NCI-H146 treated with DMSO at 0.1 percent for 48 hours (cell line): ENCODE measurements around the gene IL12A.

Source experiments
- DNase-seq: peaks from one replicate; lab custom pipeline; 2025; ENCODE audit not compliant: unreplicated experiment; lab: John Stamatoyannopoulos, UW

The IL12A gene

DNA sequence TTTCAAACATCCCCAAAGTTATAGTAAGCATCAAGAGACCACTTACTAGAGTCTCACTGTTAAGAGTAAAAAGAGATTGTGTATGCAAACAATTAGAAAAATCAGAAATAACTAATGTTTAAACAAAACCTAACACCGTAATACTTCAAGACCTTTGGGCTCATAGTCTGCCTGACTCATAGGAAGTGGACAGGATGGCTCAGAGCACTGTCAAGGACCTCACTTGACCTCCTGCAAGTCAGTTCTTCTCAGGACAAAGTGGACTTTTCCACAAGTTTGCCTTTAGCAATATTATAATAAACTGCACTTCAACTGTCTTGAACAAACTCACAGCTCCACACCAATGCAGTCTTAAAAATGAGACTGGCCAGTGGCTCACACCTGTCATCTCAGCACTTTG, 34.8 kb downstream of the IL12A start:
- no peak for DNase-seq

DNA sequence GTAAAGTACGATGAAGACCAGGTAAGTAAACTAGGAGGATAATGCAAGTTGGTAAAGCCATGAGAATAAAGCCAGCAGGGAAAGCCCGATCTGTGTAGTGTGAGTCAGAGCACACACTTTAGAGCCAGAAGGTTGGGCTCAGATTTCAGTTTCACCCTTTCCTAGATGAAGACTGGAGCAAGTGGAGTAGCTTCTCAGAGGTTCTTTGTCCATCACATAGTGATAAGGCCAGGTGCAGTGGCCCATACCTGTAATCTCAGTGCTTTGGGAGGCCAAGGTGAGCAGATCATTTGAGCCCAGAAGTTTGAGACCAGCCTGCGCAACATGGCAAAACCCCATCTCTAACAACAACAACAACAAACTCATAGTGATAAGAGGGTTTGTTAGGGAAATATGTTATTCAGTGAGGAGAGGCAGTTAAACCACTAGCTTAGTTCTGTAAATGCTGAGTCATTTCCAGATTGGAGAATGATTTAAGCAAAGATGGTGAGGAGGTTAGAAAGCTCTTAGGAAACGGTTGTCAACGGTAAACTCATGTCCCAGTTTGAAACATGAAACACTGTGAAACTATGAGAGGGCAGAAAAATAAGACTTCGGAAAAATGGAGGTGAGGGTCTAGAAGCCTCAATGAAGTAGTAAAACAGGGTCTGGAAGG, 39.0 kb downstream of the IL12A start:
- no peak for DNase-seq

DNA sequence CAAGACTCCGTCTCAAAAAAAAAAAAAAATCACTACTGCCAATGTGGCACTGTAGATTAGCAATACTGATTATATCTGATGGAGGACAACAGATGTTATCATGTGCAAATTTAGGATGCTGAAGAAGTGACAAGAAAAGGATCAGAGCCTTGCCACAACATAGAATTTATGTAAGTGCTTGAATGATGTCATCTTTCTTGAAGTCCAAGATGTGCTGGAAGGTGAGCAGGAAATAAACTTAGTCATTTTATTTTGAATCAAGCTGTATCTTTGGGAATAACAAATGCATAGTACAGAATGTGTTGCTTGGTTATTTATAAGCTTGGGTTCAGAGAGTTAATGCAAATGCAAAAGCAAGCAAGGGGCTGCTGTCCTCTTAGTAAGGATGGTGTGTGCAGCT, 47.1 kb downstream of the IL12A start:
- no peak for DNase-seq

DNA sequence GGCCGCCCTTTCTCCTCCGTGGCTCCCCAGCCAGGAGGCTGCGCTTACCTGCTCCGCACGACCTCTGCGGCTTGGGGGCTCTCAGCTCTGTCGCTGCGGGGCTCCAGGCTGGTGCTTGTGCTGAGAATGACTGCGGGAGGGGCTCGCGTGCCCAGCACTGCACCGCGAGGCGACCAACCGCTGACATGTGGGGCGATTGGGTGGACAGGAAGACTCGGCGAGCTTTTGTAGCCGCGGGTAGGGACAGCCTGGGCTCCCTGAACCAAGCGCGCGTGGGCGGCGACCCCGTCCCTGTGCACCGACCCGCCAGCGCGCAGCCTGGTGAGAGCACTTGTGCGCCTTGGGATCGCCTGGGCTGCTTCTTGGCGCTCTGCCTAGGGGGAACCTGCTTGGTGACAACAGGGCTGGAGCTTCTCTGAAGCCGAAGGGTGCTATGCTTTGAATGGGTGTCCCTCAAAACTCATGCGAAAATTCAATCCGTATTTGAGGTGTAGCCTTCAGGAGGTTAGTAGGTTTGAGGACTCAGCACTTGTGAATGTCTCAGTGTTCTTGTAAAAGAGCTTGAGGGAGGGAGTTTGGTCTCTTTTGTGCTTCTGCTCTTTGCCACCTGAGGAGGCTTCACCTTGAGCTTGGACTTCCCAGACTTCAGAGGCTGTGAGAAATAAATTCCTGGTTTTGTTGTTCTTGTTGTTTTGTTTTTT, 50.4 kb downstream of the IL12A start:
- no peak for DNase-seq

DNA sequence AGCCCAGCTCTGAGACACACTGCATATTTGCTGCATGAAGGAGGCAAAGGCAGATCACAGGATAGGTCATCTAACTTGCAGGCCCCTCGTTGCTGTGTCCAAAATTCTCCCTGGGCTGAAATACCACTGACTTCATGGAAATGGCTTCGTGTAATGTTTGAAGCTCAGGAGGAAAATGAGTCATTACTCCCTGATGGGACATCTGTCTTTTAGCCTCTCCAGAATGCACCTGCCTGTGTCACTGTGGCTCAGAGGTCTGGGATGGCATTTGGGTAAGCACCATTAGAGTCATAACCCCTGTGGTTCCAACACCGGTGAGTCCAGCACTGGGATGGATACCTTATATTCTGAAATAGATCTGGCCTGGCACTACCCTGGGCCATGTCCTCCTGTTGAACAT, 51.5 kb downstream of the IL12A start:
- no peak for DNase-seq

DNA sequence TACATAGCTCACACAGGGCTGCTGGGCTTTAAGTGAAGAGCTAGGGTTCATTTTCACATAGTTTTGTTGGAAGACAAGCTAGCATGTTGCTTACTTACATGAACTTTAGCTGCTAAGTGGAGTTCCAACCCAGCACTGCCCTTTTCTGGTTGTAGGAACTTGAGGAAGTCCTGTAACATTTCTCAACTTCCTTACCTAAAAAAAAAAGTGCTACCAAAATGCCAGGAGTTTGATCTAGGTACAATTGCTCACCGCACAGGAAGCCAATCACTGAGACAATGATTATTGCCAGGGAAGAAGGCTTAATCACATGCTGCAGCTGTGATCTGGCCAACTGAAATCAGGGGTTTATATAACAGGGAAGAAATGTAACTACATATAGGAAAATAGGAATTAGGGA, 52.8 kb downstream of the IL12A start:
- no peak for DNase-seq

DNA sequence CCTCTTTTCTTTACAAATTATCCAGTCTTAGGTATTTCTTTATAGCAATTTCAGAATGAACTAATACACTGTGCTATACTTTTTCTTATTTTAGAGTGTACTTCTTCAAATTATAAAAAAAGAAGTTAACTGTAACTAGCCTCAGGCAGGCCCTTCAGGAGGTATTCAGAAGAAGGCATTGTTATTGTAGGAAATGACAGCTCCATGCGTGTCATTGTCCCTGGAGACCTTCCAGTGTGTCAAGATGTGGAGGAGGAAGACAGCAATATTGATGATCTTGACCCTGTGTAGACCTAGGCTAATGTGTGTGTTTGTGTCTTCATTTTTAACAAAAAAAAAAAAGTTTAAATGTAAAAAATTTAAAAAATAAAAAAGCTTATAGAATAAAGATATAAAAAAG, 55.5 kb downstream of the IL12A start:
- no peak for DNase-seq
